ENCODE results near the gene PHACTR3.

The PHACTR3 gene

GRCh38 chr20:59676126-59676850 is 71.9 kb downstream of the PHACTR3 start:
- no peak for DNase-seq

GRCh38 chr20:59676851-59677182 is 72.5 kb downstream of the PHACTR3 start:
- DNase-seq: no peak

GRCh38 chr20:59677586-59677985 is 73.2 kb downstream of the PHACTR3 start:
- no peak for DNase-seq

- DNase-seq: no peak
These were observed 73.9 kb downstream of the PHACTR3 start for GRCh38 chr20:59678288-59678687.

GRCh38 chr20:59678951-59679350 is 74.6 kb downstream of the PHACTR3 start:
- no peak for DNase-seq

- no peak for DNase-seq
These were observed 75.9 kb downstream of the PHACTR3 start for GRCh38 chr20:59680148-59680650.

GRCh38 chr20:59680852-59681251 is 76.5 kb downstream of the PHACTR3 start:
- no peak for DNase-seq

DNA sequence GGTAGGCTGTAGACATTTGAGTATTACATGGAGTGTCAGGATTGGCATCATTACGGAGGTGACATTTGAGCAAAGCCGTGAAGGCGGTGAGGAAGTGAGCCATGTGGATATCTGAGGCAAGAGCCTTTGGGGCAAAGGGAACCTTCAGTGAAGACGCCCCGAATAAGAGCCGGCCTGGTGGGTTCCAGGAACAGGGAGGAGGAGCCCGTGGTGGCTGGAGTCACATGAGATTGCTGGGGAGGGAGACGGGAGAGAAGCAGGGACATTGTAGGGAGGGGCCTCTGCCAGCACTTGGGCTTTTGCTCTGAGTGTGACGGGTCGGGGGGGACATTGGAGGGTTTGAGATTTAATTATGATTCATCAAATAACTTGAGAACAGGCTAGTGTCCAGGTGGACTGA is 78.3 kb downstream of the PHACTR3 start:
- DNase-seq: no peak

GRCh38 chr20:59683181-59683580 is 78.8 kb downstream of the PHACTR3 start:
- DNase-seq: no peak

- no peak for DNase-seq
These were observed 80.4 kb downstream of the PHACTR3 start for GRCh38 chr20:59684685-59685242.

GRCh38 chr20:59686404-59687346 is 82.3 kb downstream of the PHACTR3 start:
- DNase-seq: no peak

DNA sequence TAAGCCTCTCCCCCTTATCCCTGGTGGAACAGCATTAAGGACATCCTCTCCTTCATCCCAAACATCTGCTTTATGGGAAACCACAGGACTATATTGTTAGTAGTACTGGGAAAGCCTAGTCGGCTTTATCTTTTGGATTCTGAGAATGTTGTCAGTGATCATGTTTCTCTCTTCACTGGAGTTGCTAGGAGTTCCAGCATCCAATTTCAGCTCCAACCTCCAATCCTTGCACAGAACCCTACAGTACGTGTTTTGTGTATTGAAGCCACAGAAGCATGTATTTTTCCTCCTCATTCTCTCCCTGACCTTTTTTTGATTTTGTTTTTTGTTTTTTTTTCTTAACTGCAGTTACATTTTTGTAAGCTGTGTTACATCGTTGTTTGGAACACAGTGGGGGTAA is 84.0 kb downstream of the PHACTR3 start:
- DNase-seq: no peak

- no peak for DNase-seq
These were observed 84.7 kb downstream of the PHACTR3 start for GRCh38 chr20:59688999-59689398.

GRCh38 chr20:59690101-59690500 is 85.8 kb downstream of the PHACTR3 start:
- no peak for DNase-seq

- DNase-seq: no peak
These were observed 86.6 kb downstream of the PHACTR3 start for GRCh38 chr20:59690976-59691375.

DNA sequence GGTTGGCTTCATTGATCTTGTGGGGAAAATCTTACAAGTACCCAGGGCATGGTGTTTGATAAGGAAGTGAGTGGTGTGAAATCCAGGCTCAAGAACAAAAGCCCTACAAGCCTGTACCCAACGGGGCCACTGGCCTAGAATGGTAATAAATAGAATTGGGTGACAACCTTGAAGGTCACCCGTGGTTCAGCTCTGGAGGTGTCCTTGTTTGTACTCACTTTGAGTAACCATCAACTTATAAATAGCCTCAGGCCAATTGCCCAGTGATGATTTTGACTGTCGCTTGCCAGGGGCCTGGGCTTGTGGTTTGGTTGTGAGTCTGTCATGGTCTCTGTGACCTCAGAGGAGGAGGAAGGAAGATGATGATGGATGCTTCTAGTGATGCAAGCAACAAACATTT is 87.8 kb downstream of the PHACTR3 start:
- no peak for DNase-seq

- DNase-seq: no peak
These were observed 89.2 kb downstream of the PHACTR3 start for GRCh38 chr20:59693587-59693986.

- DNase-seq: no peak
These were observed 92.1 kb downstream of the PHACTR3 start for GRCh38 chr20:59696476-59696875.

- DNase-seq: no peak
These were observed 92.7 kb downstream of the PHACTR3 start for GRCh38 chr20:59697068-59697467.

- no peak for DNase-seq
These were observed 94.3 kb downstream of the PHACTR3 start for GRCh38 chr20:59698598-59698997.

DNA sequence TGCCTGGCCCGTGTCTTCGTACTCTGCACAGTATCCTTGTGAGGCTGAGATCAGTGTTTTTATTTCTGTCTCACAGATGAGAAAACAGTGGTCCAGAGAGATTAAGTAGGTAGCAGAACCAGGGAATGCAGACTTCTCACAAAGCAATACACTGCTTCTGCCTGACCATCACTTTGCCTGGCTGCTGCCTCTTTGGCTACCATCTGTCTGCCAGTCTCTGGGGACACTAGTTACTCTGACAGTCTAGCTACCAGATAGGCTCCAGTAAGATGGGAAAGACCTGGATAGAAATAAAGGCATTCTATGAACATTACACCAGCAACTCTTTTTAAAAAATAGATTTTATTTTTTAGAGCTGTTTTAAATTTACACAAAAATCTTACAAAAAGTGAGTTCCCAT is 96.9 kb downstream of the PHACTR3 start:
- DNase-seq: no peak

- no peak for DNase-seq
These were observed 98.7 kb downstream of the PHACTR3 start for GRCh38 chr20:59703046-59703445.

- DNase-seq: no peak
These were observed 101.5 kb downstream of the PHACTR3 start for GRCh38 chr20:59705651-59706399.

Data from bone marrow (tissue), 2 donors.